Dedifferentiated amniotic fluid mesenchymal stem cell (primary cell): ENCODE measurements around the gene ACTL6B.

Experiments used
- DNase-seq: peaks from one replicate; pipeline ENCODE4 v3.0.0-alpha.2; 2016; ENCODE audit errors: extremely low spot score

ACTL6B gene

DNA sequence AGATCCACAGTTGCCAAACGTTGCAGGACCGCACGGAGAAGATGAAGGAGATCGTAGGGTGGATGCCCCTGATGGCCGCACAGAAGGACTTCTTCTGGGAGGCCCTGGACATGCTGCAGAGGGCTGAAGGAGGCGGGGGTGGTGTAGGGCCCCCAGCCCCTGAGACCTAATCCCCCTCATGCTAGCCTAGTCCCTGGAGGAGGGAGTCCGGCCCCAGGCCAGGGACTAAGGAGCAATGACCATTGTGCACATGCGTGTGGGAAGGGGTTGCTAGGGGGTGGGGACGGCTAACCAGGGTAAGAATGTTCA is 55.6 kb downstream of the ACTL6B start:
- no peak for DNase-seq

GRCh38 chr7:100599911-100600729 is 56.1 kb downstream of the ACTL6B start:
- no peak for DNase-seq

- DNase-seq = no peak
These were observed 57.8 kb downstream of the ACTL6B start for GRCh38 chr7:100598425-100598824.

DNA sequence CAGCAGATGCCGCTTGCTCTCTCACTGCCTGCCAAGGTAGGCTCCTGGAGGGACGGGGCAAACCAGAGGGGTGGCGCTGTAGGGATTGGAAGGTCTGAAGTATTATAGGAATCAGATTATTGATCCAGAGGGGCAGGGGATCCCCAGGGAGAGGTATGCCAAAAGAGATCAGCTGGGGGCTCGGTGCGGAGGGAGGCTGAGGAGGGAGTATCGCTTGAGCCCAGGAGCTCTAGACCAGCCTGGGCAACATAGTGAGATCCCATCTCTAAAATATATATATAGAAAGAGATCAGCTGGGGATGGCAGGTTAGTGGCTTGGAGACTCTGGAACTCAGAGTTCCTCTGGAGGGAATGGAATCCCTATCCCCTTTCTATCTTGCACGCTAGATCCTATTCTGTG is 61.1 kb downstream of the ACTL6B start:
- DNase-seq = no peak
